HG02973 (cell line): ENCODE results near the gene GAL.

Experiments
- ATAC-seq: cut with Tn5 transposase; IDR thresholded peaks from one replicate; pipeline ENCODE4 v1.9.1; 2021; ENCODE audit warnings: moderate library complexity; ENCODE audit not compliant: unreplicated experiment

GAL gene

GRCh38 chr11:68658661-68659060, 25.7 kb upstream of the GAL start:
- no peak for ATAC-seq

DNA sequence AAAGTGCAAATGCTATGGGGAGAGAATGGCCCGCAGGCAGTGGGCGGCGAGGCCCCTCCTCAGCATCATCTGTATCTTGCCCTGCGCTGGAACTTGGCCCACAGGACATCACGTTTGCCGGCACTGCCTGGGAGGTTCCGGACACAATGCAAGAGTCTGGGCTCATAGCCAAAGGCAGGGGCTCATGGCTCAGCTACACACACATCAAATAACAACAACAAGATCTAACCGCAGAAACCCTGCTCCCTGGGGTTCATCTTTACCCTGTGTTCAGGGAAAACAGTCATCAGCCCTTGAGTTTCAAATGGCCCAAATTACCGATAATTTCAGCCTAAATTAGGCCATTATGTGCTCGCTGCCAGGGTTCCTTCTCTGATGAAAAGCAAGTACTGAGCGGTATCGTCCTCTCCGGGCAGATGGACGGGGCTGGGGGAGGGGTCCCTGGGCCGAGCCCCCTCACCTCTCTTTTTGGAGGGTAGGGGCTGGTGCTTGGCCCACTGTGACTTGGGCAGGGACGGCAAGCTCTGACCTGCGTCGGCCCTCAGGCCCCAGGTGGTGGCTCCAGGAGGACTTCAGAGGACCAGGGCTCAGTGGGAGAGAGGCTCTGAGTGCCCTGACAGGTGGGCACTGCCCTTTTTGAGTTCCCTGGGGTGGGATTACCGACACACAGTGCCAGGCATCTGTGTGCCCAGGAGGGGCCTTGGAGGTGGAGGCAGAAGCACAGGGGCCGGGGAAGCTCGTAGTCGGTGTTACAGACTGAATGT, 25.0 kb upstream of the GAL start:
- ATAC-seq: no peak

- no peak for ATAC-seq
Observed at GRCh38 chr11:68660066-68660810, 24.1 kb upstream of the GAL start.

DNA sequence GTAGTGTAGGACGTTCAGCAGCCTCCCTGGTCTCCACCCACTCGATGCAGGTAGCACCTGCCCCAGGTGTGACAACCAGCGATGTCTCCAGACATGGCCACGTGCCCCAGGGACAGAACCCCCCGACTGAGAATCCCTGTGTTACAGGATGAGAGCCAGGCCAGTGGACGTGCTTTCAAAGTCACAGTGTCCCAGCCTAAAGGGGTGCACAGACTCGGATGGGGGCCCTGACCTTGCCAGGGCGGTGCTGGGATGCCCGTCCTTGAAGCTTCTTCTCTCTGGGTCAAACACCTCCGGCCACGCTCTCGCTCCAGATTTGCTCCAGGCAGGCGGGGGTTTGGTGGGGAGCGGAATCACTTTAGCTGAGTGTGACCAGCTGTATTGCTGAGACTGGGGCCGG, 23.3 kb upstream of the GAL start:
- ATAC-seq: no peak

DNA sequence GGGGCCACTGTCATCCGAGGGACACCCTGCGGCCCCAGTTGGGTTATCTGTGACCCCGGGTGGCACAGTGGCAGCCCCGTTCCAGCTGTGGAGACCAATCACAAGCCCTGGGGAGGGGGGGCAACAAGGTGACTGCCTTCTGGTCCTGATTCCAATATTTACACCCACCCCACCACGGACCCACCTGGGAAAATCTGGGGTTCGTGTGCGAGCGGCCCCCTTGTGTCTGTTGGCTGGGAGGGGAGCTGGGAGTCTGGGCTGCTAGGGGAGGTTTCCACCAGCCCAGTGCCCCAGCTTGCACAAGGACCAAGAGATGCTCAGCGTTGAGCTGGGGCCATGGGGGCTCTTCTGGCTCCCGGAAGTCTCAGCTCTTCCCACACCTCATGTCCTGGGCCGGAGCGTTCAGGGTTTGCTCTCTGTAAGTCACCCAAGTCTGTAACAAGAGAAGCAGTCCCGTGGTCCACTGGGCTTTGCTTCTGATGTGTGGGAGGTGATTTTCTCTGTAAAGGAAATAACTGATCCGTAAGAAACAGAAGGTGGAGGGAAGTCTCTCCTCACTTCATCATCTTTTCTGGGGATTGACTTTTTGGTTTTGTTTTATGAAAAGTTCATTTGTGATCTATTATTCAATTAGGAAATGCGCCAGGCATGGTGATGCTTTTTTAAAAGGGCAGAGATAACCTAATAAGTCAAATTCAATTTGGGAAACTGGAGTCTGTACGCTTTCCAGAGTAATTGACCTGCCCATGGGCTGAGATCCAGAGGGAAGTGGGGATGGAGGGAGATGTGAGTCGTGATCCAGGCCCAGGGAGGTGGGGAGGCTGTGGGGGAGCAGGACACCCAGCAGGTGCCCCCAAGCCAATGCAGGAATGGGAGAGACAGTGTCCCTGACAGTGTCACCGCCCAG, 22.4 kb upstream of the GAL start:
- no peak for ATAC-seq

DNA sequence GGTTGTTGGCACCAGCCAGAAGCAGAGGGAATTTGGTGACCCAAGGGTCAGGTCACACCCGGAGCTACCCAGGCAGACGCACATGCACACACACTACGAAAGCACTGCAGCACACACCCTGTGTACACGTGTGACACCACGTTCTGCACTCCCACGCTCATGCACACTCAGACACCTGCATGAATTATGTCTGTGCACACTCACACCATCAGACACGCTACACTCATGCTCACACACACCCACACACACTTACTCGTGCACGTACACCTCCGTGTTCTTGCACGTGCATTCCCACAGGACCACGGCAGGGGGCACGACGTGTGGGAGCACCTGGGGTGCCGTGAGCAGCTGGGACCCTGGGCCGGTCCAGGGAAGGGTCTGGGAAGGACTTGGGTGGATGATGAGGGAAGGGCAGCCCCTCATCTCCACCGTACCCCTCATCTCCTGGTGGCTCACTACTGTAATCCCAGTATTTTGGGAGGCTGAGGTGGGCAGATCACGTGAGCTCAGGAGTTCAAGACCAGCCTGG, 20.8 kb upstream of the GAL start:
- no peak for ATAC-seq

GRCh38 chr11:68664141-68664540, 20.2 kb upstream of the GAL start:
- no peak for ATAC-seq

DNA sequence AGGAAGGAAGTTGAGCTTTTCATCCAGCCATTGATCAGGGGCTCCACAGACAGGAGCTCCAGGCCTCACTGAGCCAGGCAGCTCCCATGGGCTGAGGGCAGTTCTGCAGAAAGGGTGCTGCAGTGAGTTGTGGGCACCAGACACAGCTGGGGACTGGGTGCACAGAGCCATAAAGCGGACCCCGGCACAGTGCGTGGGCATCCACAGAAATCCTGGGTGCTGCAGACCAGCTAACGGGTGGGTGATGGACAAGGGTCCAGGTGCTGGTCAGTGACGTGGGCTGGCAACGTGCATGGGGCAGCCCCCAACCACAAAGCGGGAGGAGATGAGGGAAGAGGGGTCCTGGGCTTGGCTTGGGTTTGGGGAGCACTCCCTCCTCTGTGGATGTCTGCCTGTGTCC, 19.4 kb upstream of the GAL start:
- ATAC-seq: no peak

GRCh38 chr11:68665436-68665835, 18.9 kb upstream of the GAL start:
- ATAC-seq: no peak

GRCh38 chr11:68666849-68667248, 17.5 kb upstream of the GAL start:
- no peak for ATAC-seq

GRCh38 chr11:68667511-68668500, 16.5 kb upstream of the GAL start:
- ATAC-seq: no peak

- no peak for ATAC-seq
Observed at GRCh38 chr11:68669301-68670090, 14.8 kb upstream of the GAL start.

DNA sequence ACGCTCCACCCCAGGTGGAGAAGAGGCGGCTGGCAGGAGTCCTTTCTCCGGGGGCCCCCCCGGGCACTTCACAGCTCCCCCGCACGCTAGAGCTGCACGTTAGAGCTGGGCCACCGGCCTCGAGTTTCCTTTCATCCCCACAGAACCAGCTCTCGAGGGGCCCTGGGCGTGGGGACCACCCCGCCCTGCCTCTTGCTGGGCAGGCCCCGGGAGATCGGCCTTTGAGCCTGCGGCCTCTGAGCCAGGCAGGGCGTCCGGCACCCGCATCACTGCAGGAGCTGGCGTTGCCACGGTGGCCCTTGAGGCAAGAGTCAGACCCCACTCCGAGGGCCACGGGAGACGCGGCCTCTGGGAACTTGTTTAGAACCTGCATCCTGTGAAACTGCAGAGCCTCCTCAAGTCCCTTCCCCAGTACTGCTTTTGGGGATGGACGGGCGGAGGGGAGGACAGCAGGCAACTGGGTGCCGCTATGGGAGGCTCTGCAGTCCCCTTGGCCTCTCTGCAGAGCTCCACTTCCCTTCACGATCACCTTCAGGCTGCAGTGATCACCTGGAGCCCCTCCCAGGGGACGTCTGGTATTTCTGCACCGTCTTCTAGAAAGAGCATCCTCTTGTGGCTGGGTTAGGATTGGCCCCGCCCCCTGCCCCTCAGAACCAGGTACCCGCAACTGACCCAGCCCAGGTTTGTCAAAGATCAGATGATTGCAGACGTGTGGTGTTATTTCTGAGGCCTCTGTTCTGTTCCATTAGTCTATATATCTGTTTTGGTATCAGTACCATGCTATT, 13.9 kb upstream of the GAL start:
- no peak for ATAC-seq

DNA sequence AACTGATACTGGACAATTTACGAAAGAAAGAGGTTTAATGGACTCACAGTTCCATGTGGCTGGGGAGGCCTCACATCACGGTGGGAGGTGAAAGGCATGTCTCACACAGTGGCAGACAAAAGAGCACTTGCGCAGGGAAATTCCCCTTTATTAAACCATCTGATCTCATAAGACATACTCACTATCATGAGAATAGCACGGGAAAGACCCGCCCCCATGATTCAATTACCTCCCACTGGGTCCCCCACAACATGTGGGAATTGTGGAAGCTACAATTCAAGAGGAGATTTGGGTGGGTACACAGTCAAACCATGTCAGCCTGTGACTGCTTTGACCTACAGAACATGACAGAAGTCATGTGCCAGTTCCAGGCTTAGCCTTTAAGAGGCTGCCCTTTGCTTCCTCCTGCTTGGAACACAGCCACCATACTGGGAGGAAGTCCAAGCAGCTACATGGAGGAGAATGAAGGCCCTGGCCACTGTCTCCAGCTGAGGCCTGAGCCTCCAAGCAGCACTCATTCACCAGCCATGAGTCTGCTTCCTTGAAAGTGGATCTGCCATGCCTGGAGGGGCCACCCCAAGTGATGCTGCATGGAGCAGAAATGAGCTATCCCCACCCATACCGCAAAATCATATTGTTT, 10.9 kb upstream of the GAL start:
- ATAC-seq: no peak

DNA sequence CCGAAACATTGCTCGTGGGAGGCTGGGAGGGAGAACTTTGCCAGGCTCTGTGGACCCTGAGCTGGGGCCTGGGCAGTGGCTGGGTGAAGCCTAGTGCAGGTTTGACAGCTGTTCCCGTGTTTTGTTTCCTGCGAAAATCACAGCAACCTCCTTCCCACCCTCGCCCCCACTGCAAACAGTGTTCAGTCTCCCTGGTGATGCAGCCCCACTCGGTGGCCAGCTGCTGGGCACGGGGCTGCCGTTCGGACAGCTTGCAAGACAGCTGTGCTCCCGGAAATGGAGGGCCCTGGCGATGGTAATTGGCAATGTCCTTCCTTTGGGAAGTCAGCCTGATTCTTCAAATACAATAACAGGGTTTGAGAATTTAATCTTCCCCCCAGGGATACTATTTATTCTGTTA, 10.4 kb upstream of the GAL start:
- ATAC-seq: no peak

GRCh38 chr11:68674461-68674860, 9.9 kb upstream of the GAL start:
- ATAC-seq: no peak

DNA sequence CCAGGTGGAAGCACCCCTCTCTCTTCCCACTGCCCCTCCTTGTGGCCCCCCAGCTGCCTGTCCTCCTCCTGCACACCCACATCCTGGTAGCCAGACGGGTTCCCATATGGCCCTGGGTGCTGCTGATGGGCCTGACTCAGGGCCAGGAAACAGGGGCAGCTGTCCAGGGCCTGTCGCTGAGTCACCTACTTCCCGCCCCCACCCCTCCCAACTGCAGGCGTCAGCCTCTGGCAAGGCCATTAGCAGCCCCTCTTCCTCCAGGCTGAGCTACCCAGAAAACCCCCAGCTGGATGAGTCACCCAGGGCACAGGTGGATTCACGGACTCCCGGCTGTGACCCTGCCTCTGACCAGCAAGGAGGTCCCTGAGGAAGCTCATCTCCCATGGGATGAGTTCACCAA, 6.9 kb upstream of the GAL start:
- ATAC-seq: no peak

DNA sequence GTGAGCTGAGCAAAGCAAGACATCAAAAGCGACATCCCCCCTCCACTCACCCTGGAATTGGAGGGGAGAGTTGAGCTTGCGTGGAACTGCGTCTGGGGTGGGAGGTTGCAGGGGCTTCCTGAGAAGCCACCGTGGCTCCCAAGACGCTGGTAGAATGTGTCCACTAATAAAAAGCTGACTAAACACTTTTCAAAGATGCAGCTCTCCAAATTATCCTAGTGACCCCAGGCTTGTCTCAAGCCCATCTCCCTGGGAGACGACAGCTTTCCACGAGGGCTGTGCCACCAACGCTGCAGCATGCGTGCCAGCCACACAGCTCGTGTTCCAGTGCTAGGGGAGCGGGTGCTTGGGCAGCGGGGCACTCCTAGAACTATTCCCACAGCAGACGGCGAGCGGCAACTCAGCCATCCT, 6.3 kb upstream of the GAL start:
- ATAC-seq: no peak
